ENCODE results near the gene SRSF4.
"Not testable (repeated sequence)": the region's sequence is repeated elsewhere in the genome, so short reads cannot be mapped to it uniquely, and the experiment has no call there.

Gene SRSF4

GRCh38 chr1:29181413-29182225 is at the start of gene SRSF4:
SRSF4 (minus strand) TSS chr1:29181900; CDS start chr1:29181752, 148 bp downstream.
- FAIRE-seq: peak; percentile 92

GRCh38 chr1:29230553-29231378 is 49.1 kb upstream of the SRSF4 start, which contains the start of gene MECR:
MECR (minus strand) TSS chr1:29230934; CDS start chr1:29230906, 28 bp downstream.
- peak; percentile 72 for FAIRE-seq

GRCh38 chr1:29230204-29230552 is 48.5 kb upstream of the SRSF4 start:
- FAIRE-seq: no peak

- FAIRE-seq: no peak
Measured at GRCh38 chr1:29227511-29227910, 45.8 kb upstream of the SRSF4 start.

- FAIRE-seq: no peak
Measured at GRCh38 chr1:29225361-29225760, 43.7 kb upstream of the SRSF4 start.

- no peak for FAIRE-seq
Measured at GRCh38 chr1:29224356-29224837, 42.7 kb upstream of the SRSF4 start.

- no peak for FAIRE-seq
Measured at GRCh38 chr1:29223521-29223920, 41.8 kb upstream of the SRSF4 start.

- FAIRE-seq: no peak
Measured at GRCh38 chr1:29222686-29223085, 41.0 kb upstream of the SRSF4 start.

GRCh38 chr1:29222260-29222659 is 40.6 kb upstream of the SRSF4 start:
- not testable (repeated sequence) for FAIRE-seq

- no peak for FAIRE-seq
Measured at GRCh38 chr1:29221296-29221695, 39.6 kb upstream of the SRSF4 start.

GRCh38 chr1:29218223-29218622 is 36.5 kb upstream of the SRSF4 start:
- no peak for FAIRE-seq

- no peak for FAIRE-seq
Measured at GRCh38 chr1:29217633-29218032, 35.9 kb upstream of the SRSF4 start.

- no peak for FAIRE-seq
Measured at GRCh38 chr1:29213055-29213454, 31.4 kb upstream of the SRSF4 start.

GRCh38 chr1:29211086-29212030 is 29.7 kb upstream of the SRSF4 start:
- FAIRE-seq: no peak

- no peak for FAIRE-seq
Measured at GRCh38 chr1:29210278-29211085, 28.8 kb upstream of the SRSF4 start.

- no peak for FAIRE-seq
Measured at GRCh38 chr1:29209173-29209572, 27.5 kb upstream of the SRSF4 start.

GRCh38 chr1:29208442-29208841 is 26.7 kb upstream of the SRSF4 start:
- FAIRE-seq: no peak

- FAIRE-seq: peak; percentile 93
Measured at GRCh38 chr1:29202584-29203340, 21.1 kb upstream of the SRSF4 start.

- no peak for FAIRE-seq
Measured at GRCh38 chr1:29202053-29202452, 20.4 kb upstream of the SRSF4 start.

- FAIRE-seq: no peak
Measured at GRCh38 chr1:29201595-29202051, 19.9 kb upstream of the SRSF4 start.
